ENCODE data around the gene CAMK4. TPM values are rescaled to one million over a fixed set of nuclear protein-coding genes. Genes with fewer than 3 reads are reported as not detected.

Gene CAMK4
- total and polyA plus RNA-seq, 10 donors: 0.90 to 22.3 (median 12.6) TPM

- Histone ChIP-seq H3K4me3 (no peak overlapping the region), H3K4me1 (no peaks in the 10 kb centered on the region), H3K9me3 (no peaks in the 10 kb centered on the region), H3K36me3 (no peaks in the 10 kb centered on the region), H3K27ac (no peak overlapping the region), H3K27me3 (replicated peaks in 1 of 7) (no peaks in the 10 kb centered on the region)
- TF ChIP-seq POLR2AphosphoS5 (IDR thresholded peaks at IDR 0.05) (no peak), POLR2A (IDR thresholded peaks at IDR 0.05) (no peak), CTCF (IDR thresholded peaks at IDR 0.05 in 8 of 11, conservative IDR thresholded peaks at IDR 0.05 in 3 of 11) (no peak)
- intact Hi-C loops (cut with DNase I; ENCODE audit: low total_unique reads): no loop called here
- WGBS, 5 donors: 74 to 86% (median 82%) methylated on average over 2 of the region's 2 CpGs
- DNase-seq: no peak
Observed at GRCh38 chr5:111392181-111392580, 168.0 kb downstream of the CAMK4 start.

- Histone ChIP-seq H3K27ac (no peak overlapping the region), H3K36me3 (no peaks in the 10 kb centered on the region), H3K4me3 (no peak overlapping the region), H3K4me1 (no peaks in the 10 kb centered on the region), H3K9me3 (no peaks in the 10 kb centered on the region), H3K27me3 (replicated peaks in 1 of 7) (no peaks in the 10 kb centered on the region)
- WGBS, 5 donors: 79 to 91% (median 86%) methylated on average over 3 of the region's 3 CpGs
- intact Hi-C loops (cut with DNase I; ENCODE audit: low total_unique reads): no loop called here
- TF ChIP-seq POLR2AphosphoS5 (IDR thresholded peaks at IDR 0.05) (no peak), CTCF (IDR thresholded peaks at IDR 0.05 in 8 of 11, conservative IDR thresholded peaks at IDR 0.05 in 3 of 11) (no peak), POLR2A (IDR thresholded peaks at IDR 0.05) (no peak)
- no peak for DNase-seq
Observed at GRCh38 chr5:111394586-111394985, 170.4 kb downstream of the CAMK4 start.

GRCh38 chr5:111398013-111398412 is 173.8 kb downstream of the CAMK4 start:
- 73 to 87% (median 77%) methylated on average over 2 of the region's 2 CpGs for WGBS, 5 donors
- no peak for DNase-seq
- intact Hi-C loops (cut with DNase I; ENCODE audit: low total_unique reads): no loop called here

GRCh38 chr5:111399113-111399512 is 174.9 kb downstream of the CAMK4 start:
- no peak overlapping the region for H3K4me3 ChIP-seq
- DNase-seq: no peak
- no peak overlapping the region for H3K27ac ChIP-seq
- no peaks in the 10 kb centered on the region for H3K4me1 ChIP-seq
- H3K9me3 ChIP-seq: no peaks in the 10 kb centered on the region
- TF ChIP-seq CTCF (IDR thresholded peaks at IDR 0.05 in 8 of 11, conservative IDR thresholded peaks at IDR 0.05 in 3 of 11): no peak
- no peak for TF ChIP-seq POLR2AphosphoS5 (IDR thresholded peaks at IDR 0.05)
- no peak for TF ChIP-seq POLR2A (IDR thresholded peaks at IDR 0.05)
- H3K27me3 ChIP-seq (replicated peaks in 1 of 7): no peaks in the 10 kb centered on the region
- 21 to 40% (median 35%) methylated on average over 2 of the region's 2 CpGs for WGBS, 5 donors
- no peaks in the 10 kb centered on the region for H3K36me3 ChIP-seq
- intact Hi-C loops (cut with DNase I; ENCODE audit: low total_unique reads): no loop called here

More at GRCh38 chr5:111398013-111398412, 173.8 kb downstream of the CAMK4 start:
- no peaks in the 10 kb centered on the region for H3K27me3 ChIP-seq (replicated peaks in 1 of 7)
- no peaks in the 10 kb centered on the region for H3K4me1 ChIP-seq
- TF ChIP-seq POLR2A (IDR thresholded peaks at IDR 0.05) (no peak), POLR2AphosphoS5 (IDR thresholded peaks at IDR 0.05) (no peak), CTCF (IDR thresholded peaks at IDR 0.05 in 8 of 11, conservative IDR thresholded peaks at IDR 0.05 in 3 of 11) (no peak)
- H3K36me3 ChIP-seq: no peaks in the 10 kb centered on the region
- H3K9me3 ChIP-seq: no peaks in the 10 kb centered on the region
- no peak overlapping the region for H3K27ac ChIP-seq
- H3K4me3 ChIP-seq: no peak overlapping the region
